HG03135 (cell line): ENCODE measurements around the gene ASB4.
"Not testable (repeated sequence)": the region's sequence is repeated elsewhere in the genome, so short reads cannot be mapped to it uniquely, and the experiment has no call there.

ENCODE experiments used
- ATAC-seq: cut with Tn5 transposase; IDR thresholded peaks from one replicate; pipeline ENCODE4 v1.9.1; 2021; ENCODE audit warnings: mild to moderate bottlenecking, moderate library complexity; ENCODE audit not compliant: unreplicated experiment

ASB4 gene

GRCh38 chr7:95478272-95479037, 7.3 kb upstream of the ASB4 start:
- no peak for ATAC-seq

- ATAC-seq, result no peak
Measured at GRCh38 chr7:95479992-95480624, 5.6 kb upstream of the ASB4 start.

- no peak for ATAC-seq
Measured at GRCh38 chr7:95481271-95482165, 4.2 kb upstream of the ASB4 start.

- ATAC-seq, result no peak
Measured at GRCh38 chr7:95482424-95482823, 3.3 kb upstream of the ASB4 start.

- no peak for ATAC-seq
Measured at GRCh38 chr7:95490231-95490762, 4.6 kb downstream of the ASB4 start.

- ATAC-seq, result no peak
Measured at GRCh38 chr7:95491201-95491600, 5.5 kb downstream of the ASB4 start.

GRCh38 chr7:95491634-95492314, 6.0 kb downstream of the ASB4 start:
- ATAC-seq, result no peak

- no peak for ATAC-seq
Measured at GRCh38 chr7:95493247-95493646, 7.5 kb downstream of the ASB4 start.

GRCh38 chr7:95493844-95494243, 8.1 kb downstream of the ASB4 start:
- ATAC-seq, result no peak

GRCh38 chr7:95501261-95501832, 15.6 kb downstream of the ASB4 start:
- peak; percentile 88 for ATAC-seq

GRCh38 chr7:95502403-95502802, 16.7 kb downstream of the ASB4 start:
- ATAC-seq, result no peak

- ATAC-seq, result no peak
Measured at GRCh38 chr7:95503271-95504131, 17.8 kb downstream of the ASB4 start.

- not testable (repeated sequence) for ATAC-seq
Measured at GRCh38 chr7:95504132-95504588, 18.4 kb downstream of the ASB4 start.

- no peak for ATAC-seq
Measured at GRCh38 chr7:95508780-95509179, 23.0 kb downstream of the ASB4 start.

GRCh38 chr7:95509199-95509598, 23.5 kb downstream of the ASB4 start:
- ATAC-seq, result peak; percentile 65

GRCh38 chr7:95511716-95512260, 26.0 kb downstream of the ASB4 start:
- ATAC-seq, result peak; percentile 84

- peak; percentile 75 for ATAC-seq
Measured at GRCh38 chr7:95517458-95517857, 31.7 kb downstream of the ASB4 start.

GRCh38 chr7:95517870-95518269, 32.1 kb downstream of the ASB4 start:
- ATAC-seq, result peak; percentile 42

GRCh38 chr7:95520136-95520535, 34.4 kb downstream of the ASB4 start:
- ATAC-seq, result no peak
